IMR-90 (cell line): ENCODE results near the gene CCDC17. TPM values are rescaled to one million over a fixed set of nuclear protein-coding genes. Genes with fewer than 3 reads are reported as not detected.

Experiments
- ATAC-seq: fragments of 200-7000 bp; cut with Tn5 transposase; 2 replicates; pipeline ENCODE4 v1.9.1; 2020; ENCODE audit warnings: low read depth, mild to moderate bottlenecking, moderate library complexity
- BruUV-seq: library from RNA; stranded (reverse); fragments of 400-500 nt; replicated peaks from 2 replicates; lab custom pipeline; 2021; lab: Mats Ljungman, UMichigan
- CTCF ChIA-PET: fragments of 300-600 bp; formaldehyde crosslinking; extraction: SDS; loops from one replicate; lab custom pipeline; 2021; ENCODE audit warnings: antibody characterized with exemption; lab: Yijun Ruan, JAX
- POLR2A ChIA-PET: fragments of 300-600 bp; sonication (Branson Sonifier 250); formaldehyde crosslinking; loops from one replicate; lab custom pipeline; 2022; ENCODE audit warnings: antibody characterized with exemption; ENCODE audit not compliant: unreplicated experiment; lab: Charles Lee
- DNase-seq: peaks from one replicate; pipeline ENCODE4 v3.0.0; 2013
- H2AFZ ChIP-seq: replicated peaks from 2 replicates; pipeline ENCODE3; 2013; ENCODE audit warnings: low read length, mild to moderate bottlenecking; ENCODE audit not compliant: poor library complexity
- H2AK5ac ChIP-seq: 2 replicates; pipeline ENCODE4 v1.6.1; 2013; ENCODE audit warnings: low read depth, low read length, inconsistent platforms
- H2AK9ac ChIP-seq: replicated peaks from 2 replicates; pipeline ENCODE3; 2013; ENCODE audit warnings: mild to moderate bottlenecking, low read depth, low read length, moderate library complexity; ENCODE audit not compliant: poor library complexity
- H2BK120ac ChIP-seq: 2 replicates; pipeline ENCODE4 v1.6.1; 2013; ENCODE audit warnings: low read depth, low read length, inconsistent platforms
- H2BK15ac ChIP-seq: 3 replicates; pipeline ENCODE4 v1.6.1; 2013; ENCODE audit warnings: low read depth, low read length, inconsistent platforms
- H2BK20ac ChIP-seq: 2 replicates; pipeline ENCODE4 v1.6.1; 2013; ENCODE audit warnings: low read depth, mild to moderate bottlenecking, inconsistent platforms, low read length, moderate library complexity
- H2BK5ac ChIP-seq: 2 replicates; pipeline ENCODE4 v1.6.1; 2013; ENCODE audit warnings: mild to moderate bottlenecking, low read depth, low read length, inconsistent platforms; ENCODE audit not compliant: poor library complexity, severe bottlenecking
- H3K14ac ChIP-seq: replicated peaks from 2 replicates; pipeline ENCODE4 v1.6.1; 2013; ENCODE audit warnings: low read depth, low read length, inconsistent platforms
- H3K18ac ChIP-seq: 2 replicates; pipeline ENCODE4 v1.6.1; 2013; ENCODE audit warnings: low read depth, low read length, control low read depth
- H3K23ac ChIP-seq: 2 replicates; pipeline ENCODE4 v1.6.1; 2013; ENCODE audit warnings: low read depth, low read length, inconsistent platforms
- H3K27ac ChIP-seq: 2 replicates; pipeline ENCODE4 v1.5.1; 2013; ENCODE audit warnings: mild to moderate bottlenecking, control low read depth, low read length; ENCODE audit not compliant: insufficient read depth
- H3K27me3 ChIP-seq: 2 replicates; pipeline ENCODE4 v1.6.1; 2013; ENCODE audit warnings: low read length; ENCODE audit not compliant: control insufficient read depth, insufficient read depth
- H3K36me3 ChIP-seq: 2 replicates; pipeline ENCODE4 v1.6.1; 2013; ENCODE audit warnings: low read length, mixed read lengths; ENCODE audit not compliant: control insufficient read depth, insufficient read depth
- H3K4ac ChIP-seq: 2 replicates; pipeline ENCODE4 v1.6.1; 2013; ENCODE audit warnings: low read depth, low read length, inconsistent platforms
- H3K4me1 ChIP-seq: 2 replicates; pipeline ENCODE4 v1.6.1; 2013; ENCODE audit warnings: low read length, mixed read lengths; ENCODE audit not compliant: control insufficient read depth, insufficient read depth
- H3K4me2 ChIP-seq: 2 replicates; pipeline ENCODE4 v1.6.1; 2013; ENCODE audit warnings: low read depth, mild to moderate bottlenecking, control low read depth, low read length, moderate library complexity
- H3K4me3 ChIP-seq: 2 replicates; pipeline ENCODE4 v1.5.1; 2013; ENCODE audit warnings: low read depth, mild to moderate bottlenecking, control low read depth, low read length, moderate library complexity; ENCODE audit not compliant: insufficient read depth
- H3K56ac ChIP-seq: 2 replicates; pipeline ENCODE4 v1.6.1; 2013; ENCODE audit warnings: low read length, inconsistent platforms; ENCODE audit not compliant: insufficient read depth; ENCODE audit errors: extremely low read depth
- H3K79me1 ChIP-seq, 2 experiments: 2 replicates each; pipeline ENCODE4 v1.6.1; 2013; ENCODE audit warnings: low read length in 2 of 2, inconsistent platforms in 1 of 2, low read depth in 1 of 2
- H3K9ac ChIP-seq: 2 replicates; pipeline ENCODE4 v1.6.1; 2013; ENCODE audit warnings: low read depth, low read length, control low read depth
- H3K9me1 ChIP-seq: 2 replicates; pipeline ENCODE4 v1.6.1; 2013; ENCODE audit warnings: low read length, inconsistent platforms; ENCODE audit not compliant: insufficient read depth
- H3K9me3 ChIP-seq: 2 replicates; pipeline ENCODE4 v1.6.1; 2013; ENCODE audit warnings: low read length; ENCODE audit not compliant: control insufficient read depth, insufficient read depth
- H4K20me1 ChIP-seq: 2 replicates; pipeline ENCODE4 v1.6.1; 2013; ENCODE audit warnings: low read length, inconsistent platforms; ENCODE audit not compliant: insufficient read depth
- H4K5ac ChIP-seq: 2 replicates; pipeline ENCODE4 v1.6.1; 2013; ENCODE audit warnings: mild to moderate bottlenecking, low read depth, low read length, control low read depth
- H4K8ac ChIP-seq, 2 experiments: 2 replicates each; pipeline ENCODE4 v1.6.1; 2013; ENCODE audit warnings: low read depth in 2 of 2, low read length in 2 of 2, control low read depth in 1 of 2, inconsistent platforms in 1 of 2
- H4K91ac ChIP-seq: 2 replicates; pipeline ENCODE4 v1.6.1; 2013; ENCODE audit warnings: low read depth, low read length, inconsistent platforms; ENCODE audit not compliant: insufficient read depth
- CEBPB ChIP-seq: IDR thresholded peaks from 2 replicates; pipeline ENCODE4 v1.6.1; 2012; ENCODE audit warnings: low read depth, low read length, improper control_type of control experiment
- CTCF ChIP-seq: conservative IDR thresholded peaks from 2 replicates; pipeline ENCODE4 v1.5.1; 2012; ENCODE audit warnings: mild to moderate bottlenecking, low read depth, low read length, improper control_type of control experiment
- MAFK ChIP-seq: IDR thresholded peaks from 2 replicates; pipeline ENCODE4 v1.6.1; 2012; ENCODE audit warnings: low read depth, low read length, improper control_type of control experiment
- MAZ ChIP-seq: IDR thresholded peaks from 2 replicates; pipeline ENCODE4 v1.6.1; 2012; ENCODE audit warnings: low read depth, mild to moderate bottlenecking, low read length, improper control_type of control experiment, moderate library complexity, borderline replicate concordance
- RAD21 ChIP-seq: IDR thresholded peaks from 2 replicates; pipeline ENCODE4 v1.6.1; 2012; ENCODE audit warnings: low read length, improper control_type of control experiment
- RFX5 ChIP-seq: IDR thresholded peaks from 2 replicates; pipeline ENCODE4 v1.8.0; 2012; ENCODE audit warnings: low read depth, mild to moderate bottlenecking, low read length, moderate library complexity
- WGBS, 2 experiments: methylation state at CpG; one replicate each; pipeline versions ENCODE4 v1.1.5 to v1.1.7; 2013; ENCODE audit warnings: missing lambda C conversion rate in 2 of 2; ENCODE audit not compliant: insufficient read length in 1 of 2; ENCODE audit errors: extremely low coverage in 2 of 2; 5-methylcytosine and 5-hydroxymethylcytosine counted together
- dilution Hi-C: fragments of 300-500 bp; cut with HindIII; formaldehyde crosslinking; loops from one replicate; pipeline ENCODE4 v1.14.3; 2018; ENCODE audit warnings: low sequenced_read_pairs; ENCODE audit not compliant: unreplicated experiment
- in situ Hi-C: fragments of 300-500 bp; cut with MboI; formaldehyde crosslinking; loops from 3 replicates; pipeline ENCODE4 v1.14.3; 2019; ENCODE audit warnings: low sequenced_read_pairs, inconsistent platforms, mixed read lengths
- intact Hi-C: fragments of 100-400 bp; cut with micrococcal nuclease; formaldehyde crosslinking; loops from 2 replicates; pipeline ENCODE4 v1.10.0; 2022
- polyA plus RNA-seq, 3 experiments: library from polyadenylated mRNA; depleted of rRNA; stranded (reverse); fragments of >200 nt; gene quantifications; 2 replicates each; pipeline ENCODE4 v1.2.3, GENCODE V29; 2012; ENCODE audit warnings: low replicate concordance in 1 of 3
- total RNA-seq: library from RNA; depleted of rRNA; stranded (reverse); fragments of >200 nt; gene quantifications from 2 replicates; pipeline ENCODE4 v1.2.3, GENCODE V29; 2012
- TF ChIP-seq, protein P1 (sequence below): fragments of 150-350 bp; IDR thresholded peaks from 2 replicates; pipeline ENCODE4 v1.6.1; 2017; ENCODE audit warnings: mild to moderate bottlenecking, antibody characterized with exemption, low read length, low read depth

The CCDC17 gene
- total and polyA plus RNA-seq, 2 of the 4 experiments (the other 2 are of a cell fraction): 0.18 to 0.26 TPM

DNA sequence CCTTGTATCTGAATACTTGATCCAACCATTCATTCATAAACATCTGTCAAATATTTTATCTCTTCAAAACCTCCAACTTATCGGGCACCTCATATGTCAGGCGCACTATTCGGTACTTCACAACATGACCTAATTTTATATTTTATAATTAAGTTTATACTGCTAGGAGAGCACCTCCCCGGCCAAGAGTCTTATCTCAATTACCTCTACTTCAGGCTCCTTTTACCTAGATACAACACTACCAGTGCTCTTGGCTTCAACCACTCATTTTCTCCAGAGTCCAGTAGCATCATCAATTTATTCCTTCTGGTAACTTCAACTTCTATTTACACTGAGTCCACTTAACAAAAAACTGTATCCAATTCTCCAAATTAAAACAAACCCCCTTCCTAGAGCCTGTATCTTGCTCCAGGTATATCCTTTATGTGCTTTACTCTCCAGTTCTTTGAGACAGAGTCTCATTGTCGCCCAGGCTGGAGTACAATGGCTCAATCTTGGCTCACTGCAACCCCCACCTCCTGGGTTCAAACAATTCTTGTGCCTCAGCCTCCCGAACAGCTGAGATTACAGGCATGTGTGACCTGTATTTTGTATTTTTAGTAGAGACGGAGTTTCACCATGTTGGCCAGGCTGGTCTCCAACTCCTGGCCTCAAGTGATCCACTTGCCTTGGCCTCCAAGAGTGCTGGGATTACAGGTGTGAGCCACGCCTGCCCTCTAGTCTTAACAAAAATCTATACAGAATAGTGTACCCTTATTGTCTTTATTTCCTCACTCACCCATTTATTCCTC is 43.7 kb upstream of the CCDC17 start:
- Histone ChIP-seq H3K14ac (no peak overlapping the region), H3K56ac (no peak overlapping the region), H3K27me3 (no peaks in the 10 kb centered on the region), H2BK5ac (no peak overlapping the region), H2AFZ (no peak overlapping the region), H3K79me1 (peaks cover 12 to 66% of the 10 kb centered on the region in 2 experiments), H4K5ac (no peak overlapping the region), H2AK9ac (no peak overlapping the region), H3K4me1 (peaks cover 6% of the 10 kb centered on the region), H3K18ac (no peak overlapping the region), H3K23ac (no peak overlapping the region), H3K9ac (no peak overlapping the region), H3K36me3 (no peaks in the 10 kb centered on the region; the same call in 1 of the 2 replicates), H2BK15ac (no peak overlapping the region), H3K4me2 (no peak overlapping the region), H3K27ac (no peak overlapping the region), H3K4me3 (no peak overlapping the region), H4K91ac (no peak overlapping the region), H2BK120ac (no peak overlapping the region), H4K20me1 (peaks cover 77% of the 10 kb centered on the region), H3K9me1 (peaks cover 13% of the 10 kb centered on the region), H2AK5ac (no peak overlapping the region), H2BK20ac (no peak overlapping the region), H3K9me3 (no peaks in the 10 kb centered on the region), H4K8ac (no peak overlapping the region), H3K4ac (no peak overlapping the region)
- intact Hi-C loops (no loop called here), dilution Hi-C loops (no loop called here), in situ Hi-C loops (no loop called here)
- DNase-seq (no peak), ATAC-seq (no peak)
- TF ChIP-seq CEBPB (no peak), CTCF (no peak), MAZ (no peak), RAD21 (no peak), RFX5 (no peak), MAFK (no peak)
- TF ChIP-seq, protein P1, sequence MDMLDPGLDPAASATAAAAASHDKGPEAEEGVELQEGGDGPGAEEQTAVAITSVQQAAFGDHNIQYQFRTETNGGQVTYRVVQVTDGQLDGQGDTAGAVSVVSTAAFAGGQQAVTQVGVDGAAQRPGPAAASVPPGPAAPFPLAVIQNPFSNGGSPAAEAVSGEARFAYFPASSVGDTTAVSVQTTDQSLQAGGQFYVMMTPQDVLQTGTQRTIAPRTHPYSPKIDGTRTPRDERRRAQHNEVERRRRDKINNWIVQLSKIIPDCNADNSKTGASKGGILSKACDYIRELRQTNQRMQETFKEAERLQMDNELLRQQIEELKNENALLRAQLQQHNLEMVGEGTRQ: no peak
- POLR2A ChIA-PET: no interaction called here
- BruUV-seq: no TSS peak
- WGBS, 2 experiments: 86% methylated on average over 1 of the region's 8 CpGs; no CpG with 5 or more reads in 1 of the 2 experiments
- CTCF ChIA-PET: no interaction called here
